Kidney epithelial cell (primary cell): Measurements from ENCODE around the gene ANKRD55. TPM values are rescaled to one million over a fixed set of nuclear protein-coding genes. Genes with fewer than 3 reads are reported as not detected.
"Not testable (repeated sequence)": the region's sequence is repeated elsewhere in the genome, so short reads cannot be mapped to it uniquely, and the experiment has no call there.

Experiments used
- DNase-seq: peaks from one replicate; pipeline ENCODE4 v3.0.0-alpha.2; 2010; ENCODE audit warnings: low read depth
- H3K27me3 ChIP-seq: 2 replicates; pipeline ENCODE4 v1.6.0; 2011; ENCODE audit warnings: low read length; ENCODE audit not compliant: control insufficient read depth, insufficient read depth
- H3K36me3 ChIP-seq: 2 replicates; pipeline ENCODE4 v1.5.1; 2011; ENCODE audit warnings: low read length; ENCODE audit not compliant: control insufficient read depth, insufficient read depth
- H3K4me3 ChIP-seq: 2 replicates; pipeline ENCODE4 v1.5.1; 2011; ENCODE audit warnings: low read depth, mild to moderate bottlenecking, control low read depth, low read length
- CTCF ChIP-seq: IDR thresholded peaks from 2 replicates; pipeline ENCODE4 v1.5.1; 2011; ENCODE audit warnings: mild to moderate bottlenecking, moderate library complexity, low read length, control low read depth, inconsistent platforms; ENCODE audit not compliant: insufficient read depth, poor library complexity, severe bottlenecking
- total RNA-seq: library from RNA; depleted of rRNA; stranded (reverse); fragments of >200 nt; gene quantifications from 2 replicates; pipeline ENCODE4 v1.2.3, GENCODE V29; 2015

The ANKRD55 gene
- total RNA-seq, 1 donor from 2014 or later, result not detected

- peak; percentile 76 for TF ChIP-seq CTCF
- H3K27me3 ChIP-seq, result no peaks in the 10 kb centered on the region
- no peak for DNase-seq
- no peaks in the 10 kb centered on the region for H3K36me3 ChIP-seq
- no peak overlapping the region for H3K4me3 ChIP-seq
These were observed 36.2 kb upstream of the ANKRD55 start for GRCh38 chr5:56269216-56269927.

DNA sequence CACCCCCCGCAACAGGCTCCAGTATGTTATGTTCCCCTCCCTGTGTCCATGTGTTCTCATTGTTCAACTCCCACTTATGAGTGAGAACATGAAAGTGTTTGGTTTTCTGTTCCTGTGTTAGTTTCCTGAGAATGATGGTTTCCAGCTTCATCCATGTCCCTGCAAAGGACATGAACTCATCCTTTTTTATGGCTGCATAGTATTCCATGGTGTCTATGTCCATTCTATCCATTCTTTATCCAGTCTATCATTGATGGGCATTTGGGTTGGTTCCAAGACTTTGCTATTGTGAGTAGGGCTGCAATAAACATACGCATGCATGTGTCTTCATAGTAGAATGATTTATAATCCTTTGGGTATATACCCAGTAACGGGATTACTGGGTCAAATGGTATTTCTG, 35.6 kb upstream of the ANKRD55 start:
- H3K4me3 ChIP-seq, H3K27me3 ChIP-seq, DNase-seq, H3K36me3 ChIP-seq: not testable (repeated sequence)

DNA sequence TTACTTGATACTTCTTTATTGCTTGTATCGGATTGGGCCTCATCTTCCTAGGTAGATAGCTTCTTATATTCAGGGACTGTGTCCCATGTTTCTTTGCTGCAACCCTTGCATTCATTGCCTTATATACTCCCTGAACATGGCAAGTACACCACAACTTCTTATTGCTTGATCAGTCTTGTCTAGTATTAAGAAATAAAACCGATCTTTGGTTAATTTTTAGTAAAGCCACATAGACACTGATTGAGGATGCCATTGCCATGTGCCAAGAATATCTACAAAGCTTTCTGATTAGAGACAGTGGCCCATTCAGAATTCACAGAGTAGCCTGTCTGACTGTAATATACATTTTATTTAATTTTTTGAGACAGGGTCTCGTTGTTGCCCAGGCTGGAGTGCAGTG, 34.7 kb upstream of the ANKRD55 start:
- no peaks in the 10 kb centered on the region for H3K27me3 ChIP-seq
- DNase-seq, result no peak
- no peak overlapping the region for H3K4me3 ChIP-seq
- TF ChIP-seq CTCF, result no peak
- no peaks in the 10 kb centered on the region for H3K36me3 ChIP-seq

GRCh38 chr5:56264417-56265025, 31.4 kb upstream of the ANKRD55 start:
- DNase-seq, result no peak
- Histone ChIP-seq H3K36me3 (no peaks in the 10 kb centered on the region), H3K27me3 (no peaks in the 10 kb centered on the region), H3K4me3 (no peak overlapping the region)
- TF ChIP-seq CTCF, result peak; percentile 55

GRCh38 chr5:56262279-56262678, 29.1 kb upstream of the ANKRD55 start:
- Histone ChIP-seq H3K4me3 (no peak overlapping the region), H3K36me3 (no peaks in the 10 kb centered on the region), H3K27me3 (no peaks in the 10 kb centered on the region)
- no peak for TF ChIP-seq CTCF
- no peak for DNase-seq

DNA sequence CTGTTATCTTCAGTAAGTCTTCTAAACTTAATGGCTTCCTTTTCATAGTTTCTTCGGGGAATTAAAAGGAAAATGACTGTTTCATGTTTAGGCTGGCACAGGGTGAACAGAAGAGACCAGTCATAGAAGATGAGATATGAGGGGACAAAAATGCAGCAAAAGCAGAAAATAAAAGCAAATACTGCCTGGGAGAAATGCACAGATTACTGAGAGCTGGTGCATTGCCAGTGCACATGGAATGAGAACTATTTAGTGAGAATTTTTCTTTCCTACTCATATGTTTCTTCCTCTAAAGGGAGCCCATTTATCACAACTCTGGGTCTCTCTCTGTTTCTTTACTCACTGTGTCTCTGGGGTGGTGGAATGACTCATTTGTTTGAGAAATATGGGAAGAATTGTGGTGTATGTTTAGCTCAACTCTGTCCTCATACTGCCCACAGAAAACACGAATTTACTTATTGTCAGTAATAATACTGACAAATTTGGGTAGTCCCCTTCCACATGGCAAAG, 25.9 kb upstream of the ANKRD55 start:
- no peak for TF ChIP-seq CTCF
- H3K4me3 ChIP-seq, result no peak overlapping the region
- no peaks in the 10 kb centered on the region for H3K27me3 ChIP-seq
- no peaks in the 10 kb centered on the region for H3K36me3 ChIP-seq
- DNase-seq, result peak; percentile 65

DNA sequence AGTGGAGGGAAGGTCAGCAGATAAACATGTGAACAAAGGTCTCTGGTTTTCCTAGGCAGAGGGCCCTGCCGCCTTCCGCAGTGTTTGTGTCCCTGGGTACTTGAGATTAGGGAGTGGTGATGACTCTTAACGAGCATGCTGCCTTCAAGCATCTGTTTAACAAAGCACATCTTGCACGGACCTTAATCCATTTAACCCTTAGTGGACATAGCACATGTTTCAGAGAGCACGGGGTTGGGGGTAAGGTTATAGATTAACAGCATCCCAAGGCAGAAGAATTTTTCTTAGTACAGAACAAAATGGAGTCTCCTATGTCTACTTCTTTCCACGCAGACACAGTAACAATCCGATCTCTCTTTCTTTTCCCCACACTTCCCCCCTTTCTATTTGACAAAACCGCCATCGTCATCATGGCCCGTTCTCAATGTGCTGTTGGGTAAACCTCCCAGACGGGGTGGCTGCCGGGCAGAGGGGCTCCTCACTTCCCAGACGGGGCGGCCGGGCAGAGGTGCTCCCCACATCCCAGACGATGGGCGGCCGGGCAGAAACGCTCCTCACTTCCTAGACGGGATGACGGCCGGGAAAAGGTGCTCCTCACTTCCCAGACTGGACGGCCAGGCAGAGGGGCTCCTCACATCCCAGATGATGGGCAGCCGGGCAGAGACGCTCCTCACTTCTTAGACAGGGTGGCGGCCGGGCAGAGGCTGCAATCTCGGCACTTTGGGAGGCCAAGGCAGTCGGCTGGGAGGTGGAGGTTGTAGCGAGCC, 24.8 kb upstream of the ANKRD55 start:
- not testable (repeated sequence) for H3K4me3 ChIP-seq, DNase-seq, H3K36me3 ChIP-seq, H3K27me3 ChIP-seq
